ENCODE results near the gene BAD. TPM values are rescaled to one million over a fixed set of nuclear protein-coding genes. Genes with fewer than 3 reads are reported as not detected.

BAD gene
- total RNA-seq, 3 donors from 2014 or later: 56.8 to 90.9 (median 75.4) TPM

GRCh38 chr11:64223001-64223651, 61.3 kb downstream of the BAD start:
- intact Hi-C loops (cut with DNase I, micrococcal nuclease): no loop called here
- ATAC-seq: no peak
- Histone ChIP-seq H3K9me3 (no peaks in the 10 kb centered on the region), H3K4me3 (no peak overlapping the region), H3K36me3 (ENCODE audit: low read depth) (no peaks in the 10 kb centered on the region), H3K4me1 (ENCODE audit: low read depth) (peaks cover 24% of the 10 kb centered on the region)
- peak in 1 of 3 donors; percentile 67 for DNase-seq
- no peak for TF ChIP-seq CTCF (IDR thresholded peaks at IDR 0.05)

- H3K4me1 ChIP-seq (ENCODE audit: low read depth): peaks cover 19% of the 10 kb centered on the region
- H3K36me3 ChIP-seq (ENCODE audit: low read depth): no peaks in the 10 kb centered on the region
- no peaks in the 10 kb centered on the region for H3K9me3 ChIP-seq
- H3K4me3 ChIP-seq: no peak overlapping the region
- TF ChIP-seq CTCF (IDR thresholded peaks at IDR 0.05): no peak
- intact Hi-C loops (cut with DNase I, micrococcal nuclease): no loop called here
- no peak for ATAC-seq
- DNase-seq: no peak
Observed at GRCh38 chr11:64222651-64223000, 61.8 kb downstream of the BAD start.

GRCh38 chr11:64220798-64221197, 63.7 kb downstream of the BAD start:
- no peak overlapping the region for H3K4me3 ChIP-seq
- intact Hi-C loops (cut with DNase I, micrococcal nuclease): no loop called here
- peaks cover 7% of the 10 kb centered on the region for H3K4me1 ChIP-seq (ENCODE audit: low read depth)
- DNase-seq: peak in 1 of 3 donors; percentile 35
- H3K9me3 ChIP-seq: no peaks in the 10 kb centered on the region
- no peaks in the 10 kb centered on the region for H3K36me3 ChIP-seq (ENCODE audit: low read depth)
- no peak for TF ChIP-seq CTCF (IDR thresholded peaks at IDR 0.05)
- ATAC-seq: no peak

GRCh38 chr11:64220271-64220670, 64.2 kb downstream of the BAD start:
- DNase-seq (peak in 1 of 3 donors; percentile 26), ATAC-seq (no peak)
- H3K4me1 ChIP-seq (ENCODE audit: low read depth): peaks cover 5% of the 10 kb centered on the region
- no peak for TF ChIP-seq CTCF (IDR thresholded peaks at IDR 0.05)
- intact Hi-C loops (cut with DNase I, micrococcal nuclease): no loop called here
- no peaks in the 10 kb centered on the region for H3K36me3 ChIP-seq (ENCODE audit: low read depth)
- H3K9me3 ChIP-seq: no peaks in the 10 kb centered on the region
- H3K4me3 ChIP-seq: no peak overlapping the region

Other genes starting within 250 kb of the BAD start
- gene FLRT1, start 248.7 kb downstream of the BAD start, total RNA-seq: 1 to 10 TPM in 1 of 3 donors, under 1 TPM in 2; 0.31 to 8.9 (median 0.38) TPM
- 10 to 100 TPM; 26.7 to 38.7 (median 38.1) TPM for gene MACROD1, start 118.6 kb downstream of the BAD start, total RNA-seq
- 100 to 1,000 TPM in 1 of 3 donors, 10 to 100 TPM in 2; 49.4 to 118 (median 80.3) TPM for gene STIP1, start 98.5 kb downstream of the BAD start, total RNA-seq
- gene FERMT3, start 77.9 kb downstream of the BAD start, total RNA-seq: 10 to 100 TPM; 19.7 to 32.7 (median 26.4) TPM
- gene TRPT1, start 58.5 kb downstream of the BAD start, total RNA-seq: 10 to 100 TPM; 50.6 to 55.1 (median 53.1) TPM
- gene NUDT22, start 58.4 kb downstream of the BAD start, total RNA-seq: 100 to 1,000 TPM in 2 of 3 donors, 10 to 100 TPM in 1; 81.6 to 137 (median 119) TPM
- 10 to 100 TPM; 43.6 to 57.6 (median 50.7) TPM for gene DNAJC4, start 54.1 kb downstream of the BAD start, total RNA-seq
- gene VEGFB, start 50.1 kb downstream of the BAD start, total RNA-seq: 100 to 1,000 TPM in 1 of 3 donors, 10 to 100 TPM in 2; 45.3 to 156 (median 45.6) TPM
- gene FKBP2, start 43.6 kb downstream of the BAD start, total RNA-seq: 10 to 100 TPM; 67.5 to 91.0 (median 75.8) TPM
- 100 to 1,000 TPM in 1 of 3 donors, 10 to 100 TPM in 2; 73.6 to 142 (median 87.5) TPM for gene PPP1R14B, start 37.7 kb downstream of the BAD start, total RNA-seq
- gene PLCB3, start 33.1 kb downstream of the BAD start, total RNA-seq: 10 to 100 TPM; 51.1 to 72.1 (median 65.1) TPM
- gene GPR137, start 1.2 kb upstream of the BAD start, total RNA-seq: 10 to 100 TPM; 31.2 to 46.7 (median 40.6) TPM
- not detected for gene KCNK4, start 6.6 kb upstream of the BAD start, total RNA-seq
- not detected for gene CATSPERZ, start 15.7 kb upstream of the BAD start, total RNA-seq
- gene ESRRA, start 20.9 kb upstream of the BAD start, total RNA-seq: 100 to 1,000 TPM; 126 to 204 (median 183) TPM
- gene TRMT112, start 32.9 kb upstream of the BAD start, total RNA-seq: 100 to 1,000 TPM in 1 of 3 donors, 10 to 100 TPM in 2; 48.5 to 122 (median 63.5) TPM
- 100 to 1,000 TPM; 159 to 512 (median 353) TPM for gene PRDX5, start 33.5 kb upstream of the BAD start, total RNA-seq
- 10 to 100 TPM; 13.4 to 32.5 (median 28.8) TPM for gene CCDC88B, start 55.5 kb upstream of the BAD start, total RNA-seq
- gene RPS6KA4, start 74.5 kb upstream of the BAD start, total RNA-seq: 10 to 100 TPM; 33.6 to 39.8 (median 36.5) TPM

All from mucosa of descending colon (tissue), 3 donors.